HepG2 (cell line): ENCODE data around the gene NTM. TPM values are rescaled to one million over a fixed set of nuclear protein-coding genes. Genes with fewer than 3 reads are reported as not detected.

Experiments
- ATAC-seq: fragments of 200-7000 bp; cut with Tn5 transposase; 3 replicates; pipeline ENCODE4 v1.9.1; 2020; ENCODE audit warnings: mild to moderate bottlenecking, moderate library complexity
- BruUV-seq: library from RNA; stranded (reverse); fragments of 400-500 nt; replicated peaks from 2 replicates; lab custom pipeline; 2021; lab: Mats Ljungman, UMichigan
- CTCF ChIA-PET: fragments of 300-600 bp; formaldehyde crosslinking; extraction: SDS; loops from one replicate; lab custom pipeline; 2021; ENCODE audit warnings: low total read pairs, inconsistent platforms, low intra/inter-chr PET ratio; lab: Yijun Ruan, JAX
- POLR2A ChIA-PET: fragments of 350-600 bp; sonication (Branson Sonifier 250); formaldehyde crosslinking; loops from one replicate; lab custom pipeline; 2020; ENCODE audit warnings: antibody characterized with exemption, inconsistent platforms; lab: Yijun Ruan, JAX
- DNase-seq: peaks from one replicate; pipeline ENCODE4 v3.0.0-alpha.2; 2015; ENCODE audit warnings: low spot score
- FAIRE-seq: peaks from 3 replicates; lab custom pipeline; 2011; peaks lifted over from hg19 to GRCh38; lab: Jason Lieb, UNC
- H2AFZ ChIP-seq: one replicate; pipeline ENCODE4 v1.6.1; 2011; ENCODE audit warnings: low read length, inconsistent platforms
- H3K27ac ChIP-seq: fragments of 300-600 bp; 3 replicates; pipeline ENCODE4 v1.8.0; 2011; ENCODE audit warnings: mixed run types, mild to moderate bottlenecking, mixed read lengths, low read length, inconsistent platforms; ENCODE audit not compliant: insufficient read depth; ENCODE audit errors: extremely low read length
- H3K27me3 ChIP-seq, 2 experiments: fragments of 200-600 bp in 1 of 2; 2 replicates in 1 of 2; 3 replicates in 1 of 2; pipeline versions ENCODE4 v1.6.0 to v1.8.0; 2011; ENCODE audit warnings: low read length in 2 of 2, mild to moderate bottlenecking in 2 of 2, moderate library complexity in 2 of 2, inconsistent platforms in 1 of 2; ENCODE audit not compliant: insufficient read depth in 2 of 2, control insufficient read depth in 1 of 2
- H3K36me3 ChIP-seq, 2 experiments: fragments of 200-600 bp in 1 of 2; replicated peaks in 1 of 2; 2 replicates in 1 of 2; 3 replicates in 1 of 2; pipeline versions ENCODE4 v1.5.1 to v1.8.0; 2011; ENCODE audit warnings: low read length in 2 of 2, inconsistent platforms in 1 of 2; ENCODE audit not compliant: insufficient read depth in 2 of 2, control insufficient read depth in 1 of 2
- H3K4me1 ChIP-seq: 2 replicates; pipeline ENCODE4 v1.5.1; 2012; ENCODE audit warnings: low read length, inconsistent platforms; ENCODE audit not compliant: insufficient read depth
- H3K4me2 ChIP-seq: 2 replicates; pipeline ENCODE4 v1.6.0; 2011; ENCODE audit warnings: low read depth, low read length, inconsistent platforms
- H3K4me3 ChIP-seq, 3 experiments: fragments of 200-600 bp in 1 of 3; sonication (generic), shearing (Covaris generic) in 1 of 3; replicated peaks in 1 of 3; 2 replicates each; pipeline ENCODE4 v1.5.1; 2011 to 2016; ENCODE audit warnings: low read length in 3 of 3, inconsistent platforms in 2 of 3, low read depth in 2 of 3, mild to moderate bottlenecking in 2 of 3, control low read depth in 1 of 3, mixed read lengths in 1 of 3; ENCODE audit not compliant: insufficient read depth in 1 of 3
- H3K79me2 ChIP-seq: one replicate; pipeline ENCODE4 v1.6.1; 2011; ENCODE audit warnings: low read length, inconsistent platforms; ENCODE audit not compliant: insufficient read depth
- H3K9ac ChIP-seq: 2 replicates; pipeline ENCODE4 v1.6.0; 2011; ENCODE audit warnings: mild to moderate bottlenecking, low read depth, low read length, inconsistent platforms; ENCODE audit not compliant: insufficient read depth
- H3K9me3 ChIP-seq: 2 replicates; pipeline ENCODE4 v1.5.1; 2012; ENCODE audit warnings: mild to moderate bottlenecking, low read length
- H4K20me1 ChIP-seq: 2 replicates; pipeline ENCODE4 v1.6.0; 2011; ENCODE audit warnings: inconsistent platforms, mild to moderate bottlenecking, low read length, moderate library complexity; ENCODE audit not compliant: insufficient read depth
- CENPX ChIP-seq: sonication (generic); formaldehyde crosslinking; IDR thresholded peaks from 2 replicates; pipeline ENCODE4 v1.9.0; 2021; ENCODE audit warnings: mild to moderate bottlenecking, missing genetic modification reagents, moderate library complexity
- SRY ChIP-seq: sonication (generic); formaldehyde crosslinking; IDR thresholded peaks from 2 replicates; pipeline ENCODE4 v1.8.0; 2022; ENCODE audit warnings: mild to moderate bottlenecking, missing genetic modification reagents
- ZNF510 ChIP-seq: sonication (generic); formaldehyde crosslinking; IDR thresholded peaks from 2 replicates; pipeline ENCODE4 v1.4.0; 2020; ENCODE audit warnings: low read depth, mild to moderate bottlenecking, missing genetic modification reagents
- ZNF7 ChIP-seq: IDR thresholded peaks from 2 replicates; pipeline ENCODE4 v1.6.1; 2016; ENCODE audit warnings: missing biosample characterization, missing genetic modification reagents
- ZNF850 ChIP-seq: sonication (generic); formaldehyde crosslinking; conservative IDR thresholded peaks from 2 replicates; pipeline ENCODE4 v1.9.0; 2021; ENCODE audit warnings: mild to moderate bottlenecking, missing genetic modification reagents
- WGBS: methylation state at CpG from one replicate; pipeline ENCODE4 v1.1.6; 2017; ENCODE audit warnings: low lambda C conversion rate; 5-methylcytosine and 5-hydroxymethylcytosine counted together
- in situ Hi-C: cut with HindIII; loops from 2 replicates; pipeline ENCODE4 v1.10.0; 2017; ENCODE audit warnings: low pct_unique_long_range_greater_than_20kb; ENCODE audit not compliant: extremely low pct_ligation_motif_present
- intact Hi-C: fragments of 100-400 bp; cut with micrococcal nuclease; formaldehyde crosslinking; loops from one replicate; pipeline ENCODE4 v1.10.0; 2022; ENCODE audit not compliant: unreplicated experiment
- polyA plus RNA-seq, 8 experiments: library from polyadenylated mRNA; depleted of rRNA in 3 of 8; stranded (reverse) in 7 of 8; unstranded in 1 of 8; fragments of >200 nt; fragmentation: Illumina TruSeq in 4 of 8; extraction: Trizol in 4 of 8; gene quantifications; 2 replicates each; pipeline versions ENCODE4 v1.2.1 to v1.2.3, GENCODE V29; 2011 to 2016; ENCODE audit warnings: low read depth in 4 of 8, missing spikeins in 1 of 8, mixed read lengths in 1 of 8; ENCODE audit not compliant: insufficient read depth in 1 of 8
- total RNA-seq, 5 experiments: library from RNA; depleted of rRNA; stranded (reverse); fragments of >200 nt; fragmentation: Illumina TruSeq; extraction: Trizol; gene quantifications; 2 replicates each; pipeline ENCODE4 v1.2.3, GENCODE V29; 2016; ENCODE audit warnings: low read depth in 1 of 5
- TF ChIP-seq, protein P1 (sequence below): sonication (generic); formaldehyde crosslinking; conservative IDR thresholded peaks from 2 replicates; pipeline ENCODE4 v1.4.0; 2020; ENCODE audit warnings: missing genetic modification reagents
- TF ChIP-seq, protein P2 (sequence below): sonication (generic); formaldehyde crosslinking; IDR thresholded peaks from 2 replicates; pipeline ENCODE4 v1.8.0; 2022; ENCODE audit warnings: mild to moderate bottlenecking, missing genetic modification reagents; ENCODE audit not compliant: insufficient replicate concordance
- TF ChIP-seq, protein P3 (sequence below): sonication (generic); formaldehyde crosslinking; IDR thresholded peaks from 2 replicates; pipeline ENCODE4 v1.4.0; 2020; ENCODE audit warnings: missing genetic modification reagents

NTM gene
- total and polyA plus RNA-seq, 2 of the 13 experiments (the other 11 are each of a cell fraction or from before 2014, with no cell fraction given), result not detected

DNA sequence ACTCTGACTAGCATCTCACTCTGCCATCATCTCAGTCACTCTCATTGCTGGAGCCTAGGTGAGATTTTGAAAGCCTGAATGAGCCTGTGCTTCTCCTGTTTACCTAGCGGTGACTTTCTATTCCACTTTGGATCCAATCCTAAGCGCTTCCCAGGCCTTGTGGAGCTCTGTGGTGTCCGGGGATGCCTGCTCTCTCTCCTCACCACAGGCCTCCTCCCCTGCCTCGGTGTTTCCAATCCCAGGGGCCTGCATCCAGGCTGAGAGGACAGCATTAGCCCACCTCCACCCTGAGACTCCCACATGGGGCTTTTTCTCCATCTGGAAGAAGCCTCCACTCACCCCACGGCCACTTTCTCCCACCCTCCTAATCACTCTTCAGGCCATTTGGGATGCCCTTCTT is 380.3 kb downstream of the NTM start:
- Histone ChIP-seq H3K36me3 (no peaks in the 10 kb centered on the region), H3K4me3 (no peak overlapping the region), H3K9ac (no peak overlapping the region), H4K20me1 (no peaks in the 10 kb centered on the region), H3K27ac (no peak overlapping the region), H3K27me3 (no peaks in the 10 kb centered on the region), H2AFZ (no peak overlapping the region), H3K79me2 (no peaks in the 10 kb centered on the region), H3K4me1 (no peaks in the 10 kb centered on the region), H3K4me2 (no peak overlapping the region), H3K9me3 (no peaks in the 10 kb centered on the region)
- FAIRE-seq, result no peak
- 48% methylated on average over 4 of the region's 5 CpGs for WGBS
- CTCF ChIA-PET, result no interaction called here
- in situ Hi-C loops, result no loop called here
- no TSS peak for BruUV-seq
- POLR2A ChIA-PET, result no interaction called here
- intact Hi-C loops, result no loop called here
- no peak for DNase-seq
- TF ChIP-seq, protein P1, sequence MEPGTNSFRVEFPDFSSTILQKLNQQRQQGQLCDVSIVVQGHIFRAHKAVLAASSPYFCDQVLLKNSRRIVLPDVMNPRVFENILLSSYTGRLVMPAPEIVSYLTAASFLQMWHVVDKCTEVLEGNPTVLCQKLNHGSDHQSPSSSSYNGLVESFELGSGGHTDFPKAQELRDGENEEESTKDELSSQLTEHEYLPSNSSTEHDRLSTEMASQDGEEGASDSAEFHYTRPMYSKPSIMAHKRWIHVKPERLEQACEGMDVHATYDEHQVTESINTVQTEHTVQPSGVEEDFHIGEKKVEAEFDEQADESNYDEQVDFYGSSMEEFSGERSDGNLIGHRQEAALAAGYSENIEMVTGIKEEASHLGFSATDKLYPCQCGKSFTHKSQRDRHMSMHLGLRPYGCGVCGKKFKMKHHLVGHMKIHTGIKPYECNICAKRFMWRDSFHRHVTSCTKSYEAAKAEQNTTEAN (CRISPR knock-in tag), result no peak
- TF ChIP-seq CENPX (no peak), SRY (CRISPR knock-in tag) (no peak), ZNF510 (CRISPR knock-in tag) (no peak), ZNF850 (CRISPR knock-in tag) (no peak), ZNF7 (no peak)
- TF ChIP-seq, protein P2, sequence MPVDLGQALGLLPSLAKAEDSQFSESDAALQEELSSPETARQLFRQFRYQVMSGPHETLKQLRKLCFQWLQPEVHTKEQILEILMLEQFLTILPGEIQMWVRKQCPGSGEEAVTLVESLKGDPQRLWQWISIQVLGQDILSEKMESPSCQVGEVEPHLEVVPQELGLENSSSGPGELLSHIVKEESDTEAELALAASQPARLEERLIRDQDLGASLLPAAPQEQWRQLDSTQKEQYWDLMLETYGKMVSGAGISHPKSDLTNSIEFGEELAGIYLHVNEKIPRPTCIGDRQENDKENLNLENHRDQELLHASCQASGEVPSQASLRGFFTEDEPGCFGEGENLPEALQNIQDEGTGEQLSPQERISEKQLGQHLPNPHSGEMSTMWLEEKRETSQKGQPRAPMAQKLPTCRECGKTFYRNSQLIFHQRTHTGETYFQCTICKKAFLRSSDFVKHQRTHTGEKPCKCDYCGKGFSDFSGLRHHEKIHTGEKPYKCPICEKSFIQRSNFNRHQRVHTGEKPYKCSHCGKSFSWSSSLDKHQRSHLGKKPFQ (CRISPR knock-in tag), result no peak
- TF ChIP-seq, protein P3, sequence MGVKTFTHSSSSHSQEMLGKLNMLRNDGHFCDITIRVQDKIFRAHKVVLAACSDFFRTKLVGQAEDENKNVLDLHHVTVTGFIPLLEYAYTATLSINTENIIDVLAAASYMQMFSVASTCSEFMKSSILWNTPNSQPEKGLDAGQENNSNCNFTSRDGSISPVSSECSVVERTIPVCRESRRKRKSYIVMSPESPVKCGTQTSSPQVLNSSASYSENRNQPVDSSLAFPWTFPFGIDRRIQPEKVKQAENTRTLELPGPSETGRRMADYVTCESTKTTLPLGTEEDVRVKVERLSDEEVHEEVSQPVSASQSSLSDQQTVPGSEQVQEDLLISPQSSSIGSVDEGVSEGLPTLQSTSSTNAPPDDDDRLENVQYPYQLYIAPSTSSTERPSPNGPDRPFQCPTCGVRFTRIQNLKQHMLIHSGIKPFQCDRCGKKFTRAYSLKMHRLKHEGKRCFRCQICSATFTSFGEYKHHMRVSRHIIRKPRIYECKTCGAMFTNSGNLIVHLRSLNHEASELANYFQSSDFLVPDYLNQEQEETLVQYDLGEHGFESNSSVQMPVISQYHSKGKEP (CRISPR knock-in tag), result no peak
- ATAC-seq, result no peak
